H1 (cell line): ENCODE measurements around the gene ARHGAP24. TPM values are rescaled to one million over a fixed set of nuclear protein-coding genes. Genes with fewer than 3 reads are reported as not detected.

ENCODE experiments used
- GTF2F1 ChIP-seq: IDR thresholded peaks from 2 replicates; pipeline ENCODE4 v1.6.1; 2012; ENCODE audit warnings: low read depth, low read length, improper control_type of control experiment, borderline replicate concordance
- SIRT6 ChIP-seq: IDR thresholded peaks from one replicate; pipeline ENCODE4 v1.7.1; 2012; ENCODE audit warnings: low read length, inconsistent platforms
- SP4 ChIP-seq: IDR thresholded peaks from 2 replicates; pipeline ENCODE4 v1.6.1; 2012; ENCODE audit warnings: low read length, inconsistent platforms
- polyA plus RNA-seq, 7 experiments: library from polyadenylated mRNA; depleted of rRNA in 3 of 7; stranded (reverse) in 5 of 7; unstranded in 2 of 7; fragments of >200 nt in 5 of 7; fragments of 200-250 nt in 2 of 7; gene quantifications; 1 replicate in 5 of 7; 2 replicates in 1 of 7; 4 replicates in 1 of 7; pipeline versions ENCODE4 v1.2.1 to v1.2.3, GENCODE V29; 2011 to 2013; ENCODE audit warnings: missing spikeins in 2 of 7, mixed read lengths in 2 of 7
- total RNA-seq: library from RNA; stranded (reverse); fragmentation: NEBNext Ultra II Directional; extraction: Animal tissue kit (Norgen Biotek cat#: 25700); gene quantifications from 2 replicates; pipeline ENCODE4 v1.2.1, GENCODE V29; 2021
- TF ChIP-seq, protein P1 (sequence below): fragments of 300-600 bp; sonication (generic); IDR thresholded peaks from 2 replicates; pipeline ENCODE4 v1.7.1; 2012; ENCODE audit warnings: low read length, moderate library complexity, mild to moderate bottlenecking, inconsistent platforms; ENCODE audit not compliant: insufficient replicate concordance

Gene ARHGAP24
- total and polyA plus RNA-seq, 2 of the 8 experiments (the other 6 are each of a cell fraction or from before 2014, with no cell fraction given), result 0.08 to 0.50 TPM

DNA sequence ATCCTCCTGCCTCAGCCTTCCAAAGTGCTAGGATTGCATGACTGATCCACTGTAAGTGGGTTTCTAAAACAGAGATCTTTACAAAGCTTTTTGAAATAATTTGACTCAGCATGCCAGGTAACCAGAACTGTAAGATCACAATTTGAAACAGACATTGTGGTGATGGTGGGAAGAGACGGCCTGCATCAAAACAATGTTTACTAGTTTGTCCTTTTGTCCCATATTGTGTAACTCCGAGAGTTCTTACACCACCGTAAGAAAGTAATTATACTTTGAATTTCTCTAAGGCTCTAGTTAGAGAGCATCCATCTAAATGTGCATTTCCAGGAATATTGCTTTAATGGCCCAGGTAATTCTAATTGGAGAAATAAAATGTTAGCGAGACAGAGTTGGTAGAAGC, 594 bp upstream of the ARHGAP24 start (continued):
- TF ChIP-seq, protein P1, sequence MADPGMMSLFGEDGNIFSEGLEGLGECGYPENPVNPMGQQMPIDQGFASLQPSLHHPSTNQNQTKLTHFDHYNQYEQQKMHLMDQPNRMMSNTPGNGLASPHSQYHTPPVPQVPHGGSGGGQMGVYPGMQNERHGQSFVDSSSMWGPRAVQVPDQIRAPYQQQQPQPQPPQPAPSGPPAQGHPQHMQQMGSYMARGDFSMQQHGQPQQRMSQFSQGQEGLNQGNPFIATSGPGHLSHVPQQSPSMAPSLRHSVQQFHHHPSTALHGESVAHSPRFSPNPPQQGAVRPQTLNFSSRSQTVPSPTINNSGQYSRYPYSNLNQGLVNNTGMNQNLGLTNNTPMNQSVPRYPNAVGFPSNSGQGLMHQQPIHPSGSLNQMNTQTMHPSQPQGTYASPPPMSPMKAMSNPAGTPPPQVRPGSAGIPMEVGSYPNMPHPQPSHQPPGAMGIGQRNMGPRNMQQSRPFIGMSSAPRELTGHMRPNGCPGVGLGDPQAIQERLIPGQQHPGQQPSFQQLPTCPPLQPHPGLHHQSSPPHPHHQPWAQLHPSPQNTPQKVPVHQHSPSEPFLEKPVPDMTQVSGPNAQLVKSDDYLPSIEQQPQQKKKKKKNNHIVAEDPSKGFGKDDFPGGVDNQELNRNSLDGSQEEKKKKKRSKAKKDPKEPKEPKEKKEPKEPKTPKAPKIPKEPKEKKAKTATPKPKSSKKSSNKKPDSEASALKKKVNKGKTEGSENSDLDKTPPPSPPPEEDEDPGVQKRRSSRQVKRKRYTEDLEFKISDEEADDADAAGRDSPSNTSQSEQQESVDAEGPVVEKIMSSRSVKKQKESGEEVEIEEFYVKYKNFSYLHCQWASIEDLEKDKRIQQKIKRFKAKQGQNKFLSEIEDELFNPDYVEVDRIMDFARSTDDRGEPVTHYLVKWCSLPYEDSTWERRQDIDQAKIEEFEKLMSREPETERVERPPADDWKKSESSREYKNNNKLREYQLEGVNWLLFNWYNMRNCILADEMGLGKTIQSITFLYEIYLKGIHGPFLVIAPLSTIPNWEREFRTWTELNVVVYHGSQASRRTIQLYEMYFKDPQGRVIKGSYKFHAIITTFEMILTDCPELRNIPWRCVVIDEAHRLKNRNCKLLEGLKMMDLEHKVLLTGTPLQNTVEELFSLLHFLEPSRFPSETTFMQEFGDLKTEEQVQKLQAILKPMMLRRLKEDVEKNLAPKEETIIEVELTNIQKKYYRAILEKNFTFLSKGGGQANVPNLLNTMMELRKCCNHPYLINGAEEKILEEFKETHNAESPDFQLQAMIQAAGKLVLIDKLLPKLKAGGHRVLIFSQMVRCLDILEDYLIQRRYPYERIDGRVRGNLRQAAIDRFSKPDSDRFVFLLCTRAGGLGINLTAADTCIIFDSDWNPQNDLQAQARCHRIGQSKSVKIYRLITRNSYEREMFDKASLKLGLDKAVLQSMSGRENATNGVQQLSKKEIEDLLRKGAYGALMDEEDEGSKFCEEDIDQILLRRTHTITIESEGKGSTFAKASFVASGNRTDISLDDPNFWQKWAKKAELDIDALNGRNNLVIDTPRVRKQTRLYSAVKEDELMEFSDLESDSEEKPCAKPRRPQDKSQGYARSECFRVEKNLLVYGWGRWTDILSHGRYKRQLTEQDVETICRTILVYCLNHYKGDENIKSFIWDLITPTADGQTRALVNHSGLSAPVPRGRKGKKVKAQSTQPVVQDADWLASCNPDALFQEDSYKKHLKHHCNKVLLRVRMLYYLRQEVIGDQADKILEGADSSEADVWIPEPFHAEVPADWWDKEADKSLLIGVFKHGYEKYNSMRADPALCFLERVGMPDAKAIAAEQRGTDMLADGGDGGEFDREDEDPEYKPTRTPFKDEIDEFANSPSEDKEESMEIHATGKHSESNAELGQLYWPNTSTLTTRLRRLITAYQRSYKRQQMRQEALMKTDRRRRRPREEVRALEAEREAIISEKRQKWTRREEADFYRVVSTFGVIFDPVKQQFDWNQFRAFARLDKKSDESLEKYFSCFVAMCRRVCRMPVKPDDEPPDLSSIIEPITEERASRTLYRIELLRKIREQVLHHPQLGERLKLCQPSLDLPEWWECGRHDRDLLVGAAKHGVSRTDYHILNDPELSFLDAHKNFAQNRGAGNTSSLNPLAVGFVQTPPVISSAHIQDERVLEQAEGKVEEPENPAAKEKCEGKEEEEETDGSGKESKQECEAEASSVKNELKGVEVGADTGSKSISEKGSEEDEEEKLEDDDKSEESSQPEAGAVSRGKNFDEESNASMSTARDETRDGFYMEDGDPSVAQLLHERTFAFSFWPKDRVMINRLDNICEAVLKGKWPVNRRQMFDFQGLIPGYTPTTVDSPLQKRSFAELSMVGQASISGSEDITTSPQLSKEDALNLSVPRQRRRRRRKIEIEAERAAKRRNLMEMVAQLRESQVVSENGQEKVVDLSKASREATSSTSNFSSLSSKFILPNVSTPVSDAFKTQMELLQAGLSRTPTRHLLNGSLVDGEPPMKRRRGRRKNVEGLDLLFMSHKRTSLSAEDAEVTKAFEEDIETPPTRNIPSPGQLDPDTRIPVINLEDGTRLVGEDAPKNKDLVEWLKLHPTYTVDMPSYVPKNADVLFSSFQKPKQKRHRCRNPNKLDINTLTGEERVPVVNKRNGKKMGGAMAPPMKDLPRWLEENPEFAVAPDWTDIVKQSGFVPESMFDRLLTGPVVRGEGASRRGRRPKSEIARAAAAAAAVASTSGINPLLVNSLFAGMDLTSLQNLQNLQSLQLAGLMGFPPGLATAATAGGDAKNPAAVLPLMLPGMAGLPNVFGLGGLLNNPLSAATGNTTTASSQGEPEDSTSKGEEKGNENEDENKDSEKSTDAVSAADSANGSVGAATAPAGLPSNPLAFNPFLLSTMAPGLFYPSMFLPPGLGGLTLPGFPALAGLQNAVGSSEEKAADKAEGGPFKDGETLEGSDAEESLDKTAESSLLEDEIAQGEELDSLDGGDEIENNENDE, result no peak
- TF ChIP-seq SIRT6 (no peak), GTF2F1 (no peak), SP4 (no peak)
- TF ChIP-seq, all 59 proteins: peak for 0
